K562 (cell line): ENCODE data around the gene ARNT2. TPM values are rescaled to one million over a fixed set of nuclear protein-coding genes. Genes with fewer than 3 reads are reported as not detected.

ENCODE experiments used
- ATAC-seq: fragments of 200-7000 bp; cut with Tn5 transposase; 3 replicates; pipeline ENCODE4 v1.9.1; 2020; ENCODE audit warnings: moderate library complexity
- BruUV-seq: library from RNA; stranded (reverse); fragments of 400-500 nt; replicated peaks from 2 replicates; lab custom pipeline; 2021; lab: Mats Ljungman, UMichigan
- CTCF ChIA-PET: fragments of 300-600 bp; formaldehyde crosslinking; extraction: SDS; loops from one replicate; lab custom pipeline; 2021; ENCODE audit warnings: low intra/inter-chr PET ratio; lab: Yijun Ruan, JAX
- POLR2A ChIA-PET: fragments of 300-600, 350-650 bp; sonication (Branson Sonifier 250); formaldehyde crosslinking; extraction: SDS; loops from one replicate; lab custom pipeline; 2021; ENCODE audit warnings: antibody characterized with exemption, inconsistent platforms; lab: Yijun Ruan, JAX
- DNase-seq, 4 experiments: peaks; one replicate each; pipeline versions ENCODE4 v3.0.0 to v3.0.0-alpha.2; 2011 to 2018; ENCODE audit warnings: low spot score in 3 of 4, mixed read lengths in 3 of 4; ENCODE audit errors: extremely low read depth in 1 of 4
- FAIRE-seq: peaks from 2 replicates; lab custom pipeline; 2011; peaks lifted over from hg19 to GRCh38; lab: Jason Lieb, UNC
- H2AFZ ChIP-seq: 2 replicates; pipeline ENCODE4 v1.6.0; 2011; ENCODE audit warnings: low read depth, low read length, control low read depth, inconsistent platforms
- H3K27ac ChIP-seq: fragments of 200-600 bp; 3 replicates; pipeline ENCODE4 v1.8.0; 2011; ENCODE audit warnings: low read depth, mild to moderate bottlenecking, control low read depth, inconsistent platforms, low read length, moderate library complexity, mixed read lengths; ENCODE audit errors: extremely low read depth
- H3K27me3 ChIP-seq, 2 experiments: fragments of 300-600 bp in 1 of 2; 2 replicates in 1 of 2; 3 replicates in 1 of 2; pipeline versions ENCODE4 v1.6.0 to v1.8.0; 2011; ENCODE audit warnings: inconsistent platforms in 2 of 2, low read length in 2 of 2, mild to moderate bottlenecking in 1 of 2, mixed read lengths in 1 of 2, moderate library complexity in 1 of 2; ENCODE audit not compliant: control insufficient read depth in 2 of 2, insufficient read depth in 2 of 2
- H3K36me3 ChIP-seq: fragments of 300-600 bp; 3 replicates; pipeline ENCODE4 v1.8.0; 2011; ENCODE audit warnings: mild to moderate bottlenecking, low read length, inconsistent platforms; ENCODE audit not compliant: control insufficient read depth, insufficient read depth
- H3K4me1 ChIP-seq, 2 experiments: fragments of 200-600 bp in 1 of 2; replicated peaks in 1 of 2; 2 replicates in 1 of 2; 3 replicates in 1 of 2; pipeline versions ENCODE4 v1.5.1 to v1.8.0; 2011; ENCODE audit warnings: inconsistent platforms in 2 of 2, low read length in 2 of 2, mild to moderate bottlenecking in 1 of 2, mixed read lengths in 1 of 2, moderate library complexity in 1 of 2; ENCODE audit not compliant: control insufficient read depth in 2 of 2, insufficient read depth in 2 of 2
- H3K4me2 ChIP-seq: 2 replicates; pipeline ENCODE4 v1.6.1; 2011; ENCODE audit warnings: low read length, control low read depth, inconsistent platforms, mixed read lengths; ENCODE audit not compliant: insufficient read depth
- H3K4me3 ChIP-seq: fragments of 200-600 bp; sonication (generic), shearing (Covaris generic); 2 replicates; pipeline ENCODE4 v1.5.1; 2016; ENCODE audit warnings: control low read depth, inconsistent platforms
- H3K79me2 ChIP-seq: fragments of 200-600 bp; 3 replicates; pipeline ENCODE4 v1.8.0; 2011; ENCODE audit warnings: low read length, inconsistent platforms; ENCODE audit not compliant: control insufficient read depth, insufficient read depth
- H3K9ac ChIP-seq, 2 experiments: 2 replicates each; pipeline versions ENCODE4 v1.6.0 to v1.6.1; 2011; ENCODE audit warnings: low read depth in 2 of 2, low read length in 2 of 2, control low read depth in 1 of 2, inconsistent platforms in 1 of 2, mild to moderate bottlenecking in 1 of 2, mixed read lengths in 1 of 2; ENCODE audit not compliant: insufficient read depth in 1 of 2
- H3K9me1 ChIP-seq: one replicate; pipeline ENCODE4 v1.6.0; 2011; ENCODE audit warnings: inconsistent platforms, mild to moderate bottlenecking, low read length, moderate library complexity; ENCODE audit not compliant: control insufficient read depth, insufficient read depth
- H3K9me3 ChIP-seq: replicated peaks from 2 replicates; pipeline ENCODE4 v1.5.1; 2011; ENCODE audit warnings: low read depth, low read length, inconsistent platforms; ENCODE audit not compliant: control insufficient read depth, insufficient read depth
- H4K20me1 ChIP-seq: replicated peaks from 2 replicates; pipeline ENCODE4 v1.6.1; 2011; ENCODE audit warnings: low read length, inconsistent platforms, mixed read lengths; ENCODE audit not compliant: control insufficient read depth, insufficient read depth
- CREB5 ChIP-seq: fragments of 250-450 bp; sonication (Bioruptor Pico); IDR thresholded peaks from 2 replicates; pipeline ENCODE4 v1.5.0; 2020; ENCODE audit warnings: mild to moderate bottlenecking
- HMGN3 ChIP-seq: IDR thresholded peaks from 2 replicates; pipeline ENCODE4 v1.6.1; 2011; ENCODE audit warnings: borderline replicate concordance, low read depth, mild to moderate bottlenecking, mixed read lengths, low read length; ENCODE audit not compliant: insufficient read length; ENCODE audit errors: extremely low read depth
- RHOXF2B ChIP-seq: fragments of 250-450 bp; sonication (Bioruptor Pico); conservative IDR thresholded peaks from 2 replicates; pipeline ENCODE4 v1.5.1; 2021
- SAFB2 ChIP-seq: fragments of 200-400 bp; formaldehyde crosslinking; IDR thresholded peaks from 2 replicates; pipeline ENCODE4 v1.6.1; 2018; ENCODE audit warnings: borderline replicate concordance, low read length, low read depth, moderate library complexity; ENCODE audit not compliant: severe bottlenecking
- SREBF2 ChIP-seq: sonication (generic); formaldehyde crosslinking; IDR thresholded peaks from 2 replicates; pipeline ENCODE4 v1.4.0; 2020; ENCODE audit warnings: mild to moderate bottlenecking, missing genetic modification reagents
- TAF1 ChIP-seq: IDR thresholded peaks from 2 replicates; pipeline ENCODE4 v1.6.1; 2011; ENCODE audit warnings: mild to moderate bottlenecking, low read length, moderate library complexity; ENCODE audit not compliant: insufficient read depth, control insufficient read depth, severe bottlenecking; ENCODE audit errors: extremely low read depth
- ZNF445 ChIP-seq: fragments of 250-450 bp; sonication (Bioruptor Pico); IDR thresholded peaks from 2 replicates; pipeline ENCODE4 v1.4.0; 2020; ENCODE audit warnings: low read depth, mild to moderate bottlenecking, moderate library complexity
- ZNF699 ChIP-seq: fragments of 250-450 bp; sonication (Bioruptor Pico); IDR thresholded peaks from 2 replicates; pipeline ENCODE4 v1.8.0; 2021; ENCODE audit warnings: mild to moderate bottlenecking, moderate library complexity; ENCODE audit not compliant: insufficient replicate concordance
- WGBS: fragments of 100-300 bp; shearing (Covaris generic); methylation state at CpG from one replicate; pipeline ENCODE4 v1.1.6; 2016; ENCODE audit warnings: low coverage, mixed read lengths; ENCODE audit not compliant: insufficient coverage; ENCODE audit errors: missing lambda C conversion rate; 5-methylcytosine and 5-hydroxymethylcytosine counted together
- in situ Hi-C: fragments of 300-500 bp; cut with MboI; formaldehyde crosslinking; loops from 4 replicates; pipeline ENCODE4 v1.15.0; 2018; ENCODE audit warnings: inconsistent platforms, mixed read lengths
- intact Hi-C: fragments of 100-400 bp; cut with micrococcal nuclease; formaldehyde crosslinking; loops from 2 replicates; pipeline ENCODE4 v1.14.2; 2022
- polyA plus RNA-seq, 8 experiments: library from polyadenylated mRNA; depleted of rRNA in 4 of 8; stranded (reverse) in 5 of 8; unstranded in 3 of 8; fragments of >200 nt; fragmentation: Nextera tagmentation in 2 of 8; fragmentation: Illumina TruSeq in 1 of 8; extraction: Ambion mirVana in 2 of 8; extraction: Trizol in 1 of 8; gene quantifications; 2 replicates each; pipeline versions ENCODE4 v1.2.1 to v1.2.3, GENCODE V29; 2011 to 2014; ENCODE audit warnings: inconsistent platforms in 1 of 8, missing spikeins in 1 of 8
- total RNA-seq, 7 experiments: library from RNA; depleted of rRNA in 6 of 7; stranded (reverse); fragments of >200 nt in 6 of 7; fragmentation: Illumina TruSeq in 2 of 7; extraction: Trizol in 2 of 7; gene quantifications; 2 replicates each; pipeline versions ENCODE4 v1.2.1 to v1.2.3, GENCODE V29; 2011 to 2021; ENCODE audit warnings: low replicate concordance in 1 of 7

ARNT2 gene
- total and polyA plus RNA-seq, 9 of the 15 experiments (the other 6 are each of a cell fraction or from before 2014, with no cell fraction given): 0.01 TPM; not detected in 8

- H3K27ac ChIP-seq: no peak overlapping the region
- BruUV-seq: no TSS peak
- ChIA-PET CTCF (no interaction called here), POLR2A (no interaction called here)
- H3K9ac ChIP-seq: no peak overlapping the region
- peaks cover 14 to 25% of the 10 kb centered on the region in 2 experiments; a peak in 4 of 5 replicates for H3K27me3 ChIP-seq
- 0% methylated on average over 3 of the region's 3 CpGs for WGBS
- ATAC-seq (no peak), FAIRE-seq (no peak), DNase-seq (no peak)
- no peaks in the 10 kb centered on the region for H3K36me3 ChIP-seq
- no peaks in the 10 kb centered on the region for H3K9me1 ChIP-seq
- in situ Hi-C loops: no loop called here
- H3K4me3 ChIP-seq: no peak overlapping the region
- no peaks in the 10 kb centered on the region for H3K9me3 ChIP-seq
- no peaks in the 10 kb centered on the region for H4K20me1 ChIP-seq
- TF ChIP-seq SREBF2 (CRISPR knock-in tag) (no peak), CREB5 (CRISPR knock-in tag) (no peak)
- H3K79me2 ChIP-seq: no peaks in the 10 kb centered on the region
- no peak overlapping the region for H2AFZ ChIP-seq
- intact Hi-C loops: no loop called here
- no peak overlapping the region for H3K4me2 ChIP-seq
- no peaks in the 10 kb centered on the region; a peak in 1 of 5 replicates for H3K4me1 ChIP-seq
These were observed 216.0 kb downstream of the ARNT2 start for GRCh38 chr15:80620141-80620540.

- TF ChIP-seq ZNF699 (CRISPR knock-in tag): no peak
- no peak for TF ChIP-seq TAF1
- no peak for TF ChIP-seq ZNF445
- no peak for TF ChIP-seq SAFB2
- TF ChIP-seq RHOXF2B (CRISPR knock-in tag): no peak
- no peak for TF ChIP-seq HMGN3
- TF ChIP-seq, all 486 proteins: peak for 0
- in situ Hi-C loops (no loop called here), intact Hi-C loops (no loop called here)
- Histone ChIP-seq H4K20me1 (no peaks in the 10 kb centered on the region), H3K9me1 (no peaks in the 10 kb centered on the region), H3K9ac (no peak overlapping the region), H3K4me3 (no peak overlapping the region), H3K4me1 (no peaks in the 10 kb centered on the region; a peak in 1 of 5 replicates), H3K36me3 (no peaks in the 10 kb centered on the region), H3K27me3 (peaks cover 10 to 17% of the 10 kb centered on the region in 2 experiments; a peak in 3 of 5 replicates), H2AFZ (no peak overlapping the region), H3K79me2 (no peaks in the 10 kb centered on the region), H3K27ac (no peak overlapping the region), H3K9me3 (no peaks in the 10 kb centered on the region), H3K4me2 (no peak overlapping the region)
- no TSS peak for BruUV-seq
- ATAC-seq (no peak), DNase-seq (no peak), FAIRE-seq (no peak)
- ChIA-PET CTCF (no interaction called here), POLR2A (no interaction called here)
- under 1% methylated on average over 5 of the region's 5 CpGs for WGBS
These were observed 216.7 kb downstream of the ARNT2 start for GRCh38 chr15:80620931-80621330.
